NAMALWA (cell line): Measurements from ENCODE around the gene STUM.

Experiments used
- DNase-seq: peaks from one replicate; pipeline ENCODE4 v3.0.0-alpha.2; 2015; ENCODE audit warnings: low spot score

The STUM gene

GRCh38 chr1:226640321-226641136, 92.0 kb downstream of the STUM start:
- no peak for DNase-seq

- no peak for DNase-seq
Observed at GRCh38 chr1:226641671-226642231, 93.2 kb downstream of the STUM start.

DNA sequence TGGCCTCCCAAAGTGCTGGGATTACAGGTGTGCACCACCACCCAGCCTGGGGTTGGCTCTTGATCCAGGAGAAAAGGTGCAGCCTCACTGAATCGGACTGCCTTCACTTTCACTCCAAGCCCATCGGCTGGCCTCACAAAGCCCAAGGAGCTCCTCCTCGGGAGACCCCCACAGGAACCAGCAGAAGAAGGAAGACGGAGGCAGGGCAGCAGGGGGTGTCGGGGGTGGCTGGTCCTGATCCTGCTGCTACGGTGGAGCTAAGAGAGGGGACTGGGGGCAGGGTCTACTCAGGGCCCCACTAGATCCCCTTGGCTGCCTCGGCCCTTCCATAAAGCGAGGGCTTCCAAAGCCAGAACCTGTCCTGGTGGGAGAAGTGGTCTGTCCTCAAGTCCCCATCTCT, 93.9 kb downstream of the STUM start:
- DNase-seq: no peak

DNA sequence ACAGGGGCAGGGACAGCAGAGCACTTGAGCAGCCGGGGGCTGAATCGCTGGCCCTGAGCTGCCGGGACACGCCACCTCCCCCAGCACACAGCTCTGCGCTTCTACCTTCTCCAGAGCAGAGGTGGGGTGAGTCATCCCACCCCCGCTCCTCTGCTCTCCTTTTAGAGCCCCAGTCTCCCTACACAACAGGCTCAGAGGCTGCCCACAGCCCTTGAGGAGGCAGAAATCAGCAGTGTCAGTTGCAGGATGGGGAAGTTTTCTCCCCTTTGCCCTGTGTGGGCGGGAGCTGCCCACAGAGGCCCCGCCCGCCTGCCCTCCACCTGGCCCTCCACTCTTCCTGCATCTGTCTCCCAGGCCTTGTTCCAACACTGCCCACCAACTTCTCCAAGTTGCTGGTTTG, 94.6 kb downstream of the STUM start:
- DNase-seq: no peak

- DNase-seq: peak; percentile 64
Observed at GRCh38 chr1:226643611-226644540, 95.3 kb downstream of the STUM start.

GRCh38 chr1:226644541-226645176, 96.1 kb downstream of the STUM start:
- no peak for DNase-seq

GRCh38 chr1:226645279-226645976, 96.9 kb downstream of the STUM start:
- no peak for DNase-seq

DNA sequence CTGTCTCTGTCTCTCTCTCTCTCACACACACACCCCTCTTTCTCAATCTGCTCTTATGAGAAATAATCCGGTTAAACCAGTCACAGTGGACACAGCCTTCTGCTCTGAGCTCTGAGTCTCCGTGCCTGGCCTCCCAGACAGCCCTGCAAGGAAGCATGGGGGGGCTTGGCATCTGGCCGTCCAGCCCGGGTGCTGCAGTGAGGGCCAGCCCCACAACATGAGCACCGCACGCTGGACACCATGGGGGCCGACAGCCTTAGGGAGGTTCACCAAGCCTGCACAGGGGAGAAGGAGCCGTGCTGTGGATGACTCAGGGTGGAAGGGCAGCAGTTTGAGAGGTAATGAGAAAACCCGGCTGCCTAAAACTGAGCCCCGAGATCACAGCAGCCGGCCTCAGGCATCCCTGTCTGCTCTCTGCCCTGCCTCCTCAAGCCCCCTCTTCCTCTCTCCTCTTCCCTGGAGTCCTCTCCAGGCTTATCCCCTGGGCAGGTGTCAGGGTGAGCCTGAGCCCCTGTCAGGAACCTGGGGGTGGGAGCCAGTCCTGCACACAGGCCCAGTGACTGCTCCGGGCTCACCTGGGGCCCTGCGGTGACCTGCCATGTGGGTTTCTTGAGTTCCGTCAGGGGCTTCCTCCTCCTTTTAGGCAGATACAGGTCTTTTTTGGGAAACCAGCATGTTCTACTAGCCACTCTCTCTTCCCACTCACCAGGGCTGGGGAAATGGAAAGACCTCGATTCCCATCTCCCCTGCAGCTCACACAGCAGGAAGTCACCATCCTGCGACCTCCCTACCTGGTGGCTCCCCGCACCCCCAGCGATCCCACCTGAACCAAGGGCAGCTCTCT, 97.7 kb downstream of the STUM start:
- DNase-seq: no peak

GRCh38 chr1:226646870-226647449, 98.4 kb downstream of the STUM start:
- DNase-seq: no peak

- DNase-seq: no peak
Observed at GRCh38 chr1:226647719-226648118, 99.2 kb downstream of the STUM start.

- no peak for DNase-seq
Observed at GRCh38 chr1:226648421-226648820, 99.9 kb downstream of the STUM start.

DNA sequence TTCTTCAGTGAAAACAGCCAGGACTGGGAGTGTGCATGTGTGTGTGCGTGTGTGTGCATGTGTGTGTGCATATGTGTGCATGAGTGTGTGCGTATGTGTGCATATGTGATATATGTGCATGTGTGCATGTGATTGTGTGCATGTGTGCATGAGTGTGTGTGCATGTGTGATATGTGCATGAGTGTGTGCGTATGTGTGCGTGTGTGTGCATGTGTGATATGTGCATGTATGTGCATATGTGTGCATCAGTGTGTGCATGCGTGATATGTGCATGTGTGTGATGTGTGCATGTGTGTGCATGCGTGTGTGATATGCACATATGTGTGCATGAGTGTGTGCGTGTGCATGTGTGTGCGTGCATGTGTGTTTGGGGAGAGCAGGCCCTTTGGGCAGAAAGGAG, 100.7 kb downstream of the STUM start:
- no peak for DNase-seq

- peak; percentile 60 for DNase-seq
Observed at GRCh38 chr1:226649780-226650179, 101.2 kb downstream of the STUM start.

- no peak for DNase-seq
Observed at GRCh38 chr1:226650236-226650841, 101.8 kb downstream of the STUM start.

DNA sequence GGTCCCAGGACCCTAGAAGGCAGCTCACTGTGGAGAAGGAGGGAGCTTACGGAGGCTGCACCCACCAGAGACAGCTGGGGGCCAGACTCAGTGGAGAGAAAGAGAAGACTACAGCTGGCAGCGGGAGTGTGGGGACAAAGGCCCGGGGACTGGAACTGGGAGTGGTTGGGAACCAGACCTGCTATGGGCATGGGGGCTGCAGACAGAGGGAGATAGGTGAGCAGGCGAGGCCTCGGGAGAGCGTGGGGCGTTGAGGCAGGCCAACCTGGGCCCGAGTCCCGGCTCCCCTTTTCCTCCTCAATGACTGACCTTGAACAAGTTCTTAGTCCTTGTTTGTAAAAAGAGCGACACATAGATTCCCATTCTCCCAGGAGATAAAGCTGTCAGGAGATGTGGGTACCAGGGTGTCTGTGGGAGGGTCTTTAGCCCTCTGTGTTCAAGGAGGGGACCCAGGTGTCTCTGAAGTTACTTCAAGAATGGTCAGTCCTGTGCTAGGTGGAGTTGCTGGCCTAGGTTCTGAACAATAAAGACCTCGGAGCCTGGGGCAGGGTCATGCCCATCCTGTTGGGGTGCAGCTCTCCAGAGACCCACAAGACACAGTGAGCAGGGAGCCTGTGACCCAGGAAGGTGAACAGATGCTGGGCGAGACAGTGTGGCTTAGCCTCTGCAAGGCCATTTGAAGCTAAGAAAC, 102.6 kb downstream of the STUM start:
- no peak for DNase-seq

- no peak for DNase-seq
Observed at GRCh38 chr1:226651732-226652105, 103.2 kb downstream of the STUM start.

DNA sequence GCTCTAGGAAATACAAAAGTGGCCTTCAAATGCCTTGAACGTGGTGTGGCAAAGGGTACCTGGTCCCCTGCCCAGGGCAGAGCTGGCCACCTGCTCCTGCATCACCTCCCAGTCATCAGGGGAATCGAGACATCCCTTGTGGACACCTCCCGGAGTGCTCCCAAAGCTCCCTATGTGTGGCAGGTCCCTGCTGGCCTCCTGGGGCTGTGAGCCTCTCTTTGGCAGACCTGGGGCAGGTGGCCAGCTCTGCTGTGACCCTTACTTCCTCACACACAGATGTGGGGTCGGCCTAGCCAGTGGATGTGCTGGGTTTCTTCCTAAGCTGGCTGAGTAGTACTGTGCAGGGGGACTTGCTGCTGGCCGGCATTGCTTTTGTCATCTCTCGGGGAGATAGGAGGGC, 104.0 kb downstream of the STUM start:
- DNase-seq: no peak

DNA sequence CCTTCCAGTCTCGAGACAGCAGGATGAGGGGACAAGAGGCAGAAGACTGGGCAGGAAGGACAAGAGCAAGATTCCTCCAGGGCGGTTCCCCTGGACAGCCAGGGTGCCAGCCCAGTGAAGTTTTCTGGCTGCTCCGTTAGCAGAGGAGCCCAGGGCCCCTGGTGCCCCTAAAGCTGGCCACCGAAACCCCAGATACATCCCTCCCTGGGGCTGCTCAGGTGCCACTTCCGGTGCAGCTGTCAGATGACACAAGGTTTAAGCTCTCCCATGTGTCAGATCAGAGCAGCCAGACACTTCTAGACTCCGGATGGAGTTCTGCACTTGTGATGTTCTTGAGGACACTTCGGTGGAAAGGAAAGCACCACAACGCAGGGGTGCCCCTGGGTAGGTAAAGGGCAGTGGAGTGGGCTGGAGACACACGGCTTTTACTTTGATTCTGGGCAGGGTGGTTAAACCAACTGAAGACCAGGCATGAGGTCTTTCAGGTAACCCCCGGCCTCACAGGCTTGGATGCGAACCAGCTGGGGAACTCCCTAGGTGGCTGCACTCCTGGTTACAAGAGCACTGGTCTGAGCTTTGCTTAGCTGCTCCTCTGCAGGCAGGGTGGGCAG, 104.9 kb downstream of the STUM start:
- peak; percentile 88 for DNase-seq
